NCI-H82 treated with DMSO at 0.1 percent for 48 hours (cell line): ENCODE measurements around the gene DGCR8.

Experiments
- DNase-seq: peaks from one replicate; lab custom pipeline; 2025; ENCODE audit not compliant: unreplicated experiment; lab: John Stamatoyannopoulos, UW

The DGCR8 gene

DNA sequence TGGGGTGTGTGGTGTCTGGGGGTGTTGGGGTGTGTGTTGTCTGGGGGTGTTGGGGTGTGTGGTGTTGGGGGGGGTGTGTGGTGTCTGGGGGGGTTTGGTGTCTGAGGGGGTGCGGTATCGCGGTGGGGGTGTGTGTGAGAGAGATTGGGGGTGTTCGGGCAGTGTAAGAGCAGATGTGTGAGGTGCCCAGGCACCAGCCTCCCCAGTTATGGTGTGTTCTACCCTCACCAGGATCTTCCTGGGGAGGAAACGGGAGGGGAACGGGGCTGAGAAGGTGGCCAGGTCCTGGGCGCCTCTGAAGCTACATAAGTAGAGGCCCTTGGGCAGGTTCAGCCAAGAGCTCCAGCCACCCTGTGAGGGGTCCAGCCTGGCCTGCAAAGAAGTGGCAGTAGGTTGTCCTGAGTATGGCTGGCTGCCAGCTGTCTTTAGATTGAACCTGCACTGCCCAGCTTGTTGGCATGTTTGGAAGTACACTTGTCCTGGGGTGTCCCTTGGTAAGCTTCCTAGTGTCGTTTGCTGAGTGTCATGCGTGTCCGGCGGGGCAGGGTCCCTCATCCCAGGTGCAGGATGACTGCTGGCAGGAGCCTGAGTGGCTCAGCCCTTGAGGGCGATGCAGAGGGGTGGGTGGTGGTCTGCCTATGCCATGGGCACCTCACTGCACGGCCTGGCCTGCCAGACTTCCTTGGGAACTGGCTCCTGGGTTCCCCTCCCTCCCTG lies 43.5 kb downstream of the DGCR8 start:
- DNase-seq = no peak

DNA sequence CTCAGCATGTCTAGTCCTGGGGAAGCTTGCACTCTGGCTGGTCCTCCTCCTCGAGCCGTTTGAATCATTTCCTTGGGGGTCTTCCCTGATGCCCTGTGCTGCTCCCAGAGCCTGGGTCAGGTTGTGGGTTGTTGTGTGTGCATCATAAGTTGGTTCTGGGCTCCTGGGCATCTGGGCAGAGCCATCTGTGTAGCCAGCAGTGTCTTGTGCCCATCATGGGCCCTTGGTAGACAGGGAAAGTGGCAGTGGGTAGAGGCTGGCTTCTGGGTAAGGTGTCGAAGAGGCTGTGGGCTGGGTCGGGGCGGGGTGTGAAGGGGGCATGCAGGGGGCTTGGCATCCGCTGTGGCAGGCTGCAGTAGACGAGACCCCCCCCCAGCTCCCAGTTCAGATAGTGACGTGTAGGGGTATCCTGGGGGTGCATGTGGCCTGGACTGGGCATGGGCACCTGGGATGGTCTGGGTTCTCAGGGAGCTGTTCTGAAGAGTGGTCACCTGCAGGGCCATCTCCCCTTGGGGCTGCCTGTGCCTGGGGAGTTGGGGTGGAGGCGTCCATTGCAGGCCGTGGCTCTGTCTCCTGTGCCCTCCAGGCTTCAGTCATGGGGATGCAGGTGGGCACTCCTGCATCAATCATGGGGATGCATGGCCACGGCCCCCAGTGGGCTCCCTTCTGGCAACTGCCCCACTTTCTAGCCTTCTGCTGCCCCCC lies 44.2 kb downstream of the DGCR8 start:
- DNase-seq = no peak

DNA sequence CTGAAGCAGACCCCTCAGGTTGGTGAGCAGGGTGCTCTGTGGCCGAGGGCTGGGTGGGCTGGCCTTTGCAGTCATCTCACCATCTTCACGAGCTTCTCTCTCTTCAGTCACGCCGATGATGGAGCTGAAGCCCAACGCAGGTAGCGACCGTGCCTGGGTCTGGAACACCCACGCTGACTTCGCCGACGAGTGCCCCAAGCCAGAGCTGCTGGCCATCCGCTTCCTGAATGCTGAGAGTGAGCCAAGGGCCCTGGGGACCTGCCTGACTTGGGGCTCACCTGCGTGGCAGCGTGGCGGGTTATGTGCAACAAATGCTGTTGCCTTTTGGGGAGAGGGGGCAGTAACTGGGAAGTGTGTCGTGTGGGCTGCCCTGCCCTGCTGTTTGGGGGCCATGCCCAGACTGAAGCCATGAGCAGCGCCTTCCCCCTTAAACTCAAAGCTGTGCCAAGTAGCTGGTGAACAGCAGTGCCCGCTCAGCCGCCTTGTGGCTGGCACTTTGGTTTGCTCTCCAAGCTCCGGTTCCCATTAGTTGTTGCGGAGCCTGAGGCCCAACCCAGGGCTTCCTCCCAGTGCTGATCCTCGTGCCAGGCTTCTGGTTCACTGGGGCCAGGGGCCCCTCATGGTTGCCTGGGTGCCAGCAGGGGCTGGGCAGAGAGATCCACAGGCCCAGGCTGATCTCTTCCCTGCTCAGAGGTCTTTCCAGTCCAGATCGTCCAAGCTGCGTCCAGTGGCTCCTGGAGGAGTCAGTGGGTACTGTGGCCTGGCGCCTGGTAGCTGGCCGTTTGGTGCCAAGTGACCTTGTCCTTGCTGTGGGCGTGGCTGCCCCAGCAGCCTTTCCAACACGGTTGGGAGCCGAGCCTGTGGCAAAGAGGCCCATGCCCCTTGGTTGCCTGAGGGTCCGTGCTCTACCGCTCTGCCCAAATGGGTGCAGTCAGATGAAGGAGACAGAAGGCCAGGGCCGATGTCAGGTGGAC lies 45.4 kb downstream of the DGCR8 start:
- no peak for DNase-seq

DNA sequence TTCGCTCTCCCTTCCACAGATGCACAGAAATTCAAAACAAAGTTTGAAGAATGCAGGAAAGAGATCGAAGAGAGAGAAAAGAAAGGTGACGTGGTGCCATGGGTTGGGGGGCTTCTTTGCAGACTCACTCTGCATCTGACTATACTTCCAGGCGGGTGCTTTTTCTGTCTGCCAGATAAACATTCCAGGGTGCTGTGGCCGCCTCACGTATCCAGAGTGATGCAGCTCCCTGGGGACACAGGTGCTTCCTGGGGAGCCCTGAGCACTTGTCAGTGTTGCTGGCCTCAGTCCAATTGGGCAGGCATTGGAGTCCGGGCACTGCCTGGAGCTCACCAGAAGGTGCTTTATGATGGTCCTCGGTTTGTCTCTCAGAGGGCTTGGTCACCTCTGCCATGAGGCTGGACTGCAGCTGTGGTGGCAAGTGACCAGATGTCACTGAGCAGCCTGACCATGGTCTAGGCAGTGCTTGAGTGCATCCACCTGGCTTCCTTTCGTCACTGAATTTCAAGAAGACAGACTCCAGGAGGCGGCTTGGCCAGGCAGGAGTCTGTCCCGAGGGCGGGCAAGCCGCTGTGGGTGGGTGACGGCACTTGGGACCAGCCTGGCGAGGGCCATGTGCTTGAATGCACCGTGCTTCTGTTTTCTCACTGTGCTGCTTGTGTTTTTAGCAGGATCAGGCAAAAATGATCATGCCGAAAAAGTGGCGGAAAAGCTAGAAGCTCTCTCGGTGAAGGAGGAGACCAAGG lies 46.4 kb downstream of the DGCR8 start:
- no peak for DNase-seq

DNA sequence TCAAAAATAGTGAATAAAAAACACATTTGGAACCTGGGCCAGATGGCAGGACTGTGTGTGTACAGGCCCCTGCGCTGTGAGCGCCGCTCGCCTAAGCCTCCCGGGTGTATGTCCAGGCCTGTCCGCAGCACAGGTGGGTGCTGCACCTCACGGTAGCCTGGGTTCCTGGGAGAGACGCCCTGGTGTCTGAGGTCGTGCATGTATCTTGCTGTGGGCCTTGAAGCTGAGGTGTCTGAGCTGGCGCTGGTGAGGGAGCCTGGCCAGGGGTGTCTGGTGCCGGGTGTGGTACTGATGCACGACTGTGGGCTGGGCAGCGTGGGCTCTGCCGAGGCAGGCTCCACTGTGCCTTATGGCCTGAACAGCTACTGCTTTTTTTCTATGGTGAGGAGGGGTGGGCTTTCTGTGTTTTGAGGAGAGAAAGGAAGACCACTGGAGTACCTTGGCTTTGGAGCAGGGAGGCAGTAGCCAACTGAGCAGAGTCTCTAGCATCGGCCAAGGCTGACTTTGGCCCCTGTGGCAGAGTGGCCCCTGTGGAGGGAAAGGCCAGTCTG lies 47.4 kb downstream of the DGCR8 start:
- DNase-seq = no peak

DNA sequence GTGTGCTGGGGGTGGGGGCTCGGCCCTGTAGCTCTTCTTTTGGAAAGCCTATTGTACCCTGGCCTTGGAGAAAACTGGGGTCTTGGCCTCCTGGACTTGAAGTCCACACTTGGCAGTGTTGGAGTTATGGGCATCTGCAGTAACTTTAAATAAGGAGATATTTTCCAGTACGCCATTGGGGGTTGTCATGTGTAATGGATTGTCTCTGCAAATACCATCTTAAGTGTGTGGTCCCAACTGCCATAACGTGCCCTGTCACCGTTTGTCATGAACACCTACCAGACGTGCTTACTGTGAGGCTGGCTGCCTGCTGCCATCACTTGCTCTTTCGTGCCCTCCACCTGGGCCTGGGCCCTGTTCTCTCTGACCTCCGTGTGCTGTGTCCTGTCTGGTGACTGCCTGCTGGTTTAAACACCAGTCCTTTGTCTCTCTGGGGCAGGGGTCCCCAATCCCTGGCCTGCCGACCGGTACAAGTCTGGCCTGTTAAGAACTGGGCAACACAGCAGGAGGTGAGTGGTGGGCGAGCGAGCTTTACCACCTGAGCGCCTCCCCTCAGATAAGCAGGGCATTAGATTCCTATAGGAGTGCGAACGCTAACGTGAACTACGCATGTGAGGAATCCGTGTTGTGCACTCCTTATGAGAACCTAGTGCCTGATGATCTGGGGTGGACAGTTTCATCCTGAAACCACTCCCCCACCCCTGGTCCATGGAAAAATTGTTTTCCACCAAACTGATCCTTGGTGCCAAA lies 48.0 kb downstream of the DGCR8 start:
- no peak for DNase-seq

DNA sequence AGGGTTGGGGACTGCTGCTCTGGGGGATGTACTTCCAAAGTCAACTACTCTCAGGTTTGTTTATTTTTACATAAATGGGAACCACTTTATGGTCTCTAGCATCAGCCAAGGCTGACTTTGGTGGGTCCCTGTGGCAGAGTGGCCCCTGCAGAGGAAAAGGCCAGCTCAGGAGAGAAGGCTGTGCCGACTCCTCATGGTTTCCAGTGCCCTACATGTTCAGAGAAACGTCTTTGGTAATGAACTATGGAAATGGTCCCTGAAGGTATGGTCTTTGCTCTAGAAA lies 48.5 kb downstream of the DGCR8 start:
- DNase-seq = no peak

DNA sequence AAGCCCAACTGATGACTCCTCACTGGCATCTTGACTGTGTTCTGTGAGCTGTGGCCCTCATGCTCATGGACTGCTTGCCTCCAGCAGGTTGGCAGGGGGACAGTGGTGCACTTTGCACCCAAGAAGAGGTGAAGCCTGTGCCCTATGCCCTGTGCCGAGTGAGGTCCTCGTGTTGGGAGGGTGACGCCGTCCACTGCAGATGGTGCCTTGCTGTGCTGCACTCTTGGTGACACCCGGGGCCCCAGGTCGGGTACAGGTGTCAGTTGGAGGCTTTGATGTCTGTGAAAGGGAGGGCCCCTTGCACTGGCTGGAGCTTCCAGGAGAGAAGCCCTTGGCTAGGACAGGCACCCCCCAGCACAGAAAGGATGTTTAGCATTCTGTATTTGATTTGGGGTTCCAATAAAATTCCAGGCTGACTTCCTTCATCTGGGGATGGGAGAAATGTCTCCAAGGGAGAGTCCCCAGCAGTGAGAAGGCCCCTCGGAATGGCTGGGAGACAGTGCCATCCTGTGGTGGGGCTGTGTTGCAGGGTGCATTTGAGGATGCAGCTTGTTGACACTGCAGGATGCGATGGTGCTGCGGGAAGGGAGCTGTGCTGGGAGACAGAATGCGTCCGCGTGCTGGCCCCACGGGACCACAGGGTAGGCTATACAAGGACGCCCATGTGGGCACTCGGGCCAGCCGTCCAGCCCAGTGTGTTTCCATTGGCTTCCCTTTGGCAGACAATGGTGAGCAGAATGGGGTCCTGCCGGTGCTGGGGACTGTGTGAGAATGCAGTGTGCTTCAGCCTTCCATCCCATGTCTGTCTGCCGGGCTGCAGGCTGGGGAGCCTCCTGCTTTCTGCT lies 49.1 kb downstream of the DGCR8 start:
- no peak for DNase-seq

DNA sequence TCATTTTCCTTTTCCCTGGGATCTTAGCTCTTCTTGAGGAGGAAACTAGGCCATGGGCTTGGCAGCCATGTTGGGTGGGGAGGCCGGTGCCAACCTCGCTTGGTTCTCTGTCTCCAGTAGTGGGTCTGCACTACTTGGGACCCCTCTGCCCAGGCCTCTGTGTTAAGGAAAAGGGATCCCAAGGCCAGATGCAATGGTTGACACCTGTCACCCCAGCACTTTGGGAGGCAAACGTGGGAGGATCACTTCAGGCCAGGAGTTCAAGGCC lies 49.6 kb downstream of the DGCR8 start:
- DNase-seq = no peak

DNA sequence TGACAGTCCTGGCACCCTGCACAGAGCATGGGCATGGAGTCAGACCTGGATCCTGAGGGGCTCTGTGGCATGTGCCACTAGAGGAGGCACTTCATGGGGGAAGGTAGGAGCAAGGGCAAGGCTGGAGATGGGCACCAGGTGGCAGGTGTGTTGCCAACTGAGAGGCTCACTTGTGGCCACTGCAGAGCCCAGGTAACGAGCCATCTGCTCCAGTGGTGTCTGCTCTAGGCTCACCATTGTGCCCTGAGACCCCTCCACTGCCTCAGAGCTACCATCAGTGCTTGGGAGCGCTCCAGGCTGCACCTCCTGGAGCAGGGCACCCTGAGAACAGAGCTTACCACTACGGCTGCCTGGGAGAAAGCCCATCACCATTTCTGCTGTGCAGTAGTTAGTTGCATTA lies 50.3 kb downstream of the DGCR8 start:
- DNase-seq = no peak

DNA sequence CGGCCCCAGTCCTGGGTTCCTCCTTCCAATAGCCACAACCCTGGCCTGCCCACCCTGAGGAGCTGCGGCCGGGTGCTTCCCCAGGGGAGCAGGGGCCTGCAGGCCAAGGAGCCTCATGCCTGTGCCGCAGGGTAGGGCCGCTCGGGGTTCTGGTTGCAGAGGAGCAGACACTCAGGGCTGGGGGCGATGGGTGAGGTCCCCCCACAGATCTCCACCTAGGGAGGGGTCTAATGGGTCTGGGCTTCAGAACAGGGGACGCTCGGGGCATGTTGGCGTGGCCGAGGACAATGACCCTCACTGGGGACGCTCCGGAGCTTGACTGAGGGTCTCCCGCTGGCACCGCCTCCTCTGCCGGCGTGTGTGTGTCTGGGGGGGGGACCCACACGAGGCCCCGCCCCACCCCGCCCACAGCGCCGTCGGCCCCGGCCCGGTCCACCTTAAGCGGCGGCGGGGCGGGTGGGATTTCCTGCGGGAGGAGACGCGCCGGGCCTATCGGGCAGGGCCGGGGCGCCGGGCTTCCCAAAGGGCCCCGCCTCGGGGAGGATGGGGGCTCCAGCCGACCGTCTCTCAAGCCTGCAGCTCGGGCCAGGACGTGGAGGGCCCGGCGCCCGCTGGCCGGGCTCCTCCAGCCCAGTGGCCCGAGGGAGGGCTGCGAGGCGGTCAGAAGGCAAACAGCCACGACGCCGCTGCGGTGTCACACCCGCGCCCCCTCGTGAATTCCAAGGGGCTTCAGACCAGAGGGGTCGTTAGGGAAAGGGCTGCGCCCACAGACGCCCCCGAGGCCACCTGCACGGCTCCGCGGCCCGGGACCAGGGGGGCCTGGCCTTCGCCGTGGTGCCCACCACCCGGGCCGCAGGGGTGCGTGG lies 50.9 kb downstream of the DGCR8 start:
- no peak for DNase-seq

DNA sequence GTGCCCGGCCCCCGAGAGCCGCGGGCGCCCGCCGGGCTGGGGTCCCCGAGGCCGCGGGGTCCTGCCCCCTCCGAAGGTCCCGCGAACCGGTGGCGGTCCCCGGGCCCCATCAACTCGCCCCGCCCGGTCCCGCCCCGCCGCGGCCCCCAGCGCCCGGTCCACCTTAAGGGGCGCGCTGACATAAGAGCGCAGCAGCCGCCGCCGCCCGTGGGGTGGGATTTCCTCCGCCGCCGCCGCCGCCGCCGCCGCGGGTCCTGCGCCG lies 51.5 kb downstream of the DGCR8 start, which contains the start of gene ZDHHC8:
Gene ZDHHC8 (plus strand): TSS at position 208 of the 262 bp plus-strand sequence. CDS start 144 bp downstream, outside the sequence.
- no peak for DNase-seq

DNA sequence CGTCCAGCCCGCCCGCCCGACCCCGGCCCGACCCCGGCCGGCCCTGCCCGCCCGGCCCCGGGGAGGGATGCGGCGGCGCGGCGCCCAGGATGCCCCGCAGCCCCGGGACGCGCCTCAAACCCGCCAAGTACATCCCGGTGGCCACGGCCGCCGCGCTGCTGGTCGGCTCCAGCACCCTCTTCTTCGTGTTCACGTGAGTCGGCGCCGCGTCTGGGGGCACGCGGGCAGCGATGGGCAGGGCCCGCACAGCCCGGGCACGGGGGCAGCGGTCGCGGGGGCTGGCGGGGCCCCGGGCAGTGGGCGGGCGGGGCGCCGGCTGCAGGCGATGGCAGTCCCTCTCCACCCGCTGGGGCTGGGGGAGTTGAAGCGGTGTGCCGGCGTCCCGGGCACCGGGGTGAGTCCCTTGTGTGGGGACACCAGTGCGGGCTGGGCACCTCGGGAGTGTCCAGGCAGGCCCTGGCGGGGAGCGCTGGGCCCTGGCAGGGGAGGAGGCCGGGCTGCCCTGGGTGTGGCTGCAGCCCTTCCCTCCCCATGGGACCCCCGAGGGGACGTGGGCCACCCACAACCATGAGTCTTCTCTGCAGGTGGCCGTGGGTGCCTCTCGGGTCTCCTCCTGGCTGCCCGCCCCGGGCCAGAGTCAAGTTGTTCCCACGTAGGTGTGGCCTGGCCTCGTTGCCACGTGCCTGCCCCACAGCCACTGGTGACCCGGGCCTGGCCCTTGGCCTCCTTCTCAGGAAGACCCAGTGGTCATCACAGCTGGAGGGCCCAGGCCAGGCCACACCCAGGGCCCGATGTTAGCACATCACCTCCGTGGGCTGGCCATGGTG lies 52.0 kb downstream of the DGCR8 start:
- no peak for DNase-seq

DNA sequence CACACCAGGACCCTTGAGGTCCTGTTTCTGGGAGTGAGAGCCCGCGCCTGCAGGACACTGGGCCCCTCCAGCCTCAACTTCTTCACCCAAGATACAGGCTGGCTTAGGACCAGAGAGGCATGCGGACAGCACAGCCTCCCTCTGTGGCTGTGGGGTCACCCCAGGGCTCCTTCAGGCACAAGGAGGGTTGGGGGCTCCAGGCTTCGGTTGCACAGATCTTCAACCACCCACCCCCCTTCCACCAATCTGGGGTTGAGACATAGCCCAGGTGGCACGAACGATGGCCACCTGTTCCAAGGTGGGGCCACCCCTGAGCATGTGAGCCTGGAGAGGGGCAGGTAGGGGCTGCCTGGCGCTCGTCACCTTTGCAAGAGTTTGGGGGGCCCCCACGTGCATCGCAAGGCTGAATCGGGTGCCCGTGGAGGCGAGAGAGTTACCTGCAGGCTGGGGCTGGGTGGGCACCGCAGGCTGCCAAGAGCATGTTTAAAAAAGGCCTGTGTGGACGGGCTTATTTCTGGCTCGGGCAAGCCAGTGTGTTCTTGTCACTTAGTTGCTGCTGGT lies 52.7 kb downstream of the DGCR8 start:
- DNase-seq = no peak

DNA sequence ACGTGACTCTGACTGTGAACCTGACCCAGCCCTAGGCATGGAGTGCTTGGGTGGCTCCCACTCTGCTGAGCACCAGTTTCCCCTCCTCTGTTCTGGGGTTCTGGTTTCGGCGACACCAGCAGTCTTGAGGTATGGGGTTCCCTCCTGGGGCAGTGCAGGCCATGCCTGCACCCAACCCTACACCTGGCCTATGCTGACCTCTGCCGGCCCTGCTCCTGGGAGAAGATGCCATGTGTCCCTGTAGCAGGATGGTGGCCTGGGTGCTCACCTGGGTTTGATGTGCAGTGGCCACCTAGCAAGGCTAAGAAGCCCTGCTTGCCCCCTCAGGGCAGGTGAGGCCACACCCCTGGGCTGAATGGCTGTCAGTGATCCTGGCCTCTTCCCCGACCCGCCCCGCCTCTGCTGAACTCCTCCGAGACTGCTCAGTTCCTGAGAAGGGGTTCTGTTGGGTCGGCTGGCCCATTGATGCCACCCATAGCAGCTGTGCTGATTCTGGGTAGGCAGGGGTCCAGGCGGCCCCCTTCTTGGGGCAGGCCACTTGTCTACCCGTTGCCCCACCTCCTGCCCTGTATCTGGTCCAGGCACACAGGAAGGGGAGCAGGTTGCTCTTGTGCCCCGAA lies 54.0 kb downstream of the DGCR8 start:
- no peak for DNase-seq

DNA sequence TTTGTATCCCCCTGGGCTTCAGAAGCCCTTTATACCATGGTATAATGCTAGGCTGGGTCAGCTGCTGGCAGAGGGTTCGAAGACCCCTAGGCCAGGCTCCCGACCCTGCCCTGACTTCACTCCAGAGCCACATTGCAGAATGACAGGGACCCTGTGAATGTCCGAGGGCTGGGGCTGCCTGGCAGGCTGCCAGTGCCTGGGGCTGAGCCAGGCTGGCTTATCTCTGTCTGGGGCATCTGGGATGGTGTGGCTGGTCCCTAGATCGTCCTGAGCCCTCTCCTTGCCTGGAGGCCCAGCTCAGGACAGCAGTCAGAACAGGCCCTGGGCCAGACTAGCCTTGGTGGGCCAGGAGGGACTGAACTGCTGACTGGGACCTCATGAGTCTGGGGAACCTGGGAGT lies 55.2 kb downstream of the DGCR8 start:
- DNase-seq = no peak
